Activated CD4-positive, CD25-positive, alpha-beta regulatory T cell treated with anti-CD3 and anti-CD28 coated beads, Interleukin-2, amount 50 U/mL, for 16 hours (primary cell): ENCODE measurements around the gene DDX4.

Experiments used
- DNase-seq: peaks from one replicate; pipeline ENCODE4 v3.0.0-alpha.2; 2020; ENCODE audit warnings: low read depth, low spot score

The DDX4 gene

DNA sequence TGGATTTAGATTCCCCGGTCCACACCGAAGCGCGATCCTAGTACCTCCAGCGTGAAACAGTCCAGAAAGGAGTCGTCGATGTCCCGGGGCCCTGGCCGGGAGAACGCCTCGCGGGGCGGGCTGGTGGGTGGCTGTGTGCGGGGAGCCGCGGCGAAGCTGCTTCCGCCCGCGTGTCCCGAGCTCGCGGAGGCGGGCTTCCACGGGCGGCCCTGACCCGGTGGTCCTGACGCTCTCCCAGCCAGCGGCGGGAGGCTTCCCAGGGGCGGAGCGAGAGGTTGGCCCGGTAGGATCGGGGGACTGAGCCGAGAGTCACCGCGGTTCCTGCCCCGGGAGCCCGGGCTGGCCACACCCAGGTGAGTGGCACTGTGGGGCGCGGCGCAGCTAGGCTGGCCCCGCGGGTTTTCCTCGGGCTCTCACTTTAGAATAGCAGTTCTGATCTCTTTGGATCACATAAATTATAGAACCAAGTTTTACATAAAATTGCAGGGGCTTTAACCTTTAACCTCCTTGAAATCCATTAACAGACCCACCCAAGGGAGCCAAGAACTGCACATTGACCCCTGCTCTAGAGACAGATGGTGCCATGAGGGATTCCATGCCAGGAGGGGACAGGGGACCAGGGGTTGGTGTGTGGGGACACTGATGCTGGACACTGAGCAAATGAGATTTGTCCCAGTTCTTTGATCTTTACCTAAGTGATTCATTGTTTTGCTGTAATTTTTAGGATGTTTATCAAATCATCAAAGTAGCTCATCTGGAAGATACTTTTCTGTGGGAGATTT lies 84.1 kb downstream of the DDX4 start:
- no peak for DNase-seq

GRCh38 chr5:55823151-55823796 lies 85.4 kb downstream of the DDX4 start:
- no peak for DNase-seq

DNA sequence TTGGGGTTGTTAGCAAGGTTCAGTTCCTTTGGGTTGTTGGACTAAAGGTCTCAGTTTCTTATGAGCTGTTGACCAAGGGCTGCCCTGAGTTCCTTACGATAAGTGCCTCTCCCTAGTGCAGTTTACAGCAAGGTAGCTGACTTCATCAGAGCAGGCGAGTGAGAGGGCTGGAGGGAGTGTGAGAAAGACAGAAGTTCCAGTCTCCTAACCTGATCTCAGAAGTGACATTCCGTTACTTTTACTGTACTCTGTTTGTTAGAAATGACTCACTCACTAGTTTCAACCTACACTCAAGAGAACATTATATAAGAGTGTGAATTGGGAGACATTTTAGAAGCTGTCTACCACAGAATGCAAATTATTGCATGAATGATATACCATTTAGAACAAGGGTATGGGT lies 92.1 kb downstream of the DDX4 start:
- no peak for DNase-seq

- DNase-seq: no peak
Measured at GRCh38 chr5:55832446-55832845, 94.6 kb downstream of the DDX4 start.

- DNase-seq: no peak
Measured at GRCh38 chr5:55836191-55836590, 98.3 kb downstream of the DDX4 start.

- no peak for DNase-seq
Measured at GRCh38 chr5:55841976-55842375, 104.1 kb downstream of the DDX4 start.

DNA sequence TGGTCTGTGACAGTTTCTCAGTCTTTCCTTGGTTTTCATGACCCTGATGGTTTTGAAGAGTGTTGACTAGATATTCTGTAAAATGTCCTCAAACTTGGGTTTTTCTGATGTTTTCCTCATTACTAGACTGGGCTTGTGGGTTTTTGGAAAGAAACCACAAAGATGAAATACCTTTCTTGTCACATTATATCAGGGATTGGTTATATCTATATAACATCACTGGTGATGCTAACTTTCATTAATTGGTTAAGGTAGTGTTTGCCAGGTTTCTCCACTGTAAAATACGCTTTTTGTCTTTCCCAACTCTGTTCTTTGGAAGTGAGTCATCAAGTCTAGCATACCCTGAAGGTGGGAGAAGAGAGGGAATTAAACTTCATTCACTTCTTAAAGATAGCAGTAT lies 110.0 kb downstream of the DDX4 start:
- DNase-seq: no peak

- no peak for DNase-seq
Measured at GRCh38 chr5:55848783-55849182, 110.9 kb downstream of the DDX4 start.

- DNase-seq: no peak
Measured at GRCh38 chr5:55850839-55851674, 113.2 kb downstream of the DDX4 start, which contains the start of gene IL31RA. TSS of gene IL31RA (plus strand) at chr5:55851357. CDS start at chr5:55851571, 214 bp downstream.

DNA sequence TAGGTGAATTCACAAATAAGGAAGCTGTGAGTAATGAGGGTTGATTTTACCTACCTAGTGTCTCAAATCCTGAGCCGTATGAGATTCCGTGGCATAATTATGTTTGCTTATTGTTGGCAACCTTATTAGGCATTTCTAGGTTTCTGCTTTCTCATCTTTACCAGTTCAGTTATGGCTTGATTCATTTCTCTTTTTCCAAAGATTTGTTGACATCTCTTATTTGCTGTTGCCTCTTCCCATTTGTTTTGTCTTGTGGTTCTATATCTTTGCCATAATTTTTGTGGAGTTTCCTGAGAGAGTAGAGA lies 113.8 kb downstream of the DDX4 start:
- no peak for DNase-seq

- DNase-seq: no peak
Measured at GRCh38 chr5:55852503-55852902, 114.6 kb downstream of the DDX4 start.

GRCh38 chr5:55853041-55853670 lies 115.3 kb downstream of the DDX4 start:
- no peak for DNase-seq

- no peak for DNase-seq
Measured at GRCh38 chr5:55853818-55854217, 116.0 kb downstream of the DDX4 start.

GRCh38 chr5:55855509-55855908 lies 117.6 kb downstream of the DDX4 start:
- DNase-seq: no peak

DNA sequence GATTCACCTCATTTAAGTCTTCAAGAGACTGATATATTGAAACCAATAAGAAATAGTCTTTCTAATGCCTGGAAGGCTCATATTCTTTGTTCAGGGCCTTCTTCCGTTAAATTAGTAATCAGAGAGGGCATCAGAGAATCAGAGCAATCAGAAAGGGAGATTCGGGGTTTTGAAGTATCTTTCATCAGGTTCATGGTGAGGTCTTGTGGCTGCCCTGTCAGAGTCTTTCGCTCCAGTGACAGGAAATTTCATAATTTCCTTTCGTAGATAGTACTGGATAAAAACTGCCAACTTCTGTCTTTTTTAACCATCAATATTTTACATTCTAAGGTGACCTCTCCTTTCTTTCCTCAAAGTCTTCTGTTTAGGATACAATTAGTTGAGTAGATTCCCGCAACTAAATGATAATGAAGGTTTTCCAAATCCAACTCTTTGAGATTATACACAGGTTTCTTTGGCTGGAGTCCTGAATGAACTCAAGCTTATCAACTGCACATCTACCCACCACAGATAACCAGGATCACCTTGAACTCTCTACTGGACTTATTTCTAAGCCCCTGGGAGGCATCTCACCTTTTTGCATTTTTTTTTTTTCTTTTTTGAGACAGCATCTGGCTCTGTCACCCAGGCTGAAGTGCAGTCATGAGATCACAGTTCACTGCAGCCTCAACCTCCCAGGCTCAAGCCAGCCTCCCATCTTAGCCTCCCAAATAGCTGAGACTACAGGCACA lies 118.8 kb downstream of the DDX4 start:
- DNase-seq: no peak

- DNase-seq: no peak
Measured at GRCh38 chr5:55857247-55857640, 119.4 kb downstream of the DDX4 start.

- no peak for DNase-seq
Measured at GRCh38 chr5:55858104-55858503, 120.2 kb downstream of the DDX4 start.

DNA sequence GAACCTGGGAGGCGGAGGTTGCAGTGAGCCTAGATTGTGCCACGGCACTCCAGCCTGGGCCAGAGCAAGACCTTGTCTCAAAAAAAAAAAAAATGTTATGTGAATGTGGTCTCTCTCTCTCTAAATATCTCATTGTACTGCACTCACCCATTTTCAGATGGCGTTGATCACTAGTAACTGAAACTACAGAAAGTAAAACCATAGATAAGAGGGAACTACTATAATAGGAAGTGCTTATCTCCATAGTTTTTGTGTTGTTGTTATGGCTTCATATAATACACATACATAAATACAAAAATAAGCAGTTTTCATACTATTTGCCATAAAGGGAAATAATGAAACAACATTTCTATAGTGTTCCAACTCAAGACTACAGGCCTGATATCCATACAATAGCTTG lies 122.4 kb downstream of the DDX4 start:
- no peak for DNase-seq

- DNase-seq: no peak
Measured at GRCh38 chr5:55860709-55861108, 122.8 kb downstream of the DDX4 start.

- no peak for DNase-seq
Measured at GRCh38 chr5:55864606-55865541, 127.0 kb downstream of the DDX4 start.
